22Rv1 (cell line): ENCODE data around the gene ABCA2.

Experiments used
- ZFX ChIP-seq: fragments of 450-650 bp; IDR thresholded peaks from 2 replicates; pipeline ENCODE4 v1.6.1; 2017; ENCODE audit warnings: antibody characterized with exemption, borderline replicate concordance
- TF ChIP-seq, protein P1 (sequence below): fragments of 450-650 bp; IDR thresholded peaks from 2 replicates; pipeline ENCODE4 v1.5.1; 2017; ENCODE audit warnings: mild to moderate bottlenecking

DNA sequence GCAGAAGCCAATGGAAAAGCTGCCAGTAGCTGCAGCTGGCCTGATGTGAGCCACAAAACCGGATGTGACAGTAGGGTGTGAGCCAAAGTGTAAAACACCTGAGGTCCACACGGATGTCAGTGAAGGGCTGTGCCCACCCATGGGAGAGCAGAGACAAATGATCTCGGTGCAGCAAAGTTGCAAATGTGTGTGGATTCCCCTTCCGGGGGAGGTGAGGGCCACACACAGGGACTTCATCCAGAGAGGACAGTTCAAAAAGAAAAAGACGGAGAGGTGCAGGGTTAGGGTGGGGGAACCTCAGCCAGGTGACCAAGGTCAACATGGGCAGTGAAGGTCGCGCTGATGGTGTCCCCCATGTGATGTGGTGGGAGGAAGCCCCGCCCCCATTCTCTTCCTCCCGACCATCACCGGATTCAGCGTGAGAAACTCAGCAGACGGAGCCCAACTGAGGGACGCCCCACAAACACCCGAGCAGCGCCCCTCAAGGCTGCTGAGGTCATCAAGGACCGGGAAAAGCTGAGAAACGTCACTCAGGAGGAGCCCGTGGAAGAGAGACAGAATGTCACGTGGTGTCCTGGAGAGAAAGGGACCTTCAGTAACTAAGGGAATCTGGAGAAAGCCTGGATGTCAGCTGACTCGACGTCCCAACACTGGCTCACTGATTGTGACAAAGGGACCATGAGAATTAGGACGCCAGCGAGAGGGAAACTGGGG is 62.1 kb downstream of the ABCA2 start:
- TF ChIP-seq, protein P1, sequence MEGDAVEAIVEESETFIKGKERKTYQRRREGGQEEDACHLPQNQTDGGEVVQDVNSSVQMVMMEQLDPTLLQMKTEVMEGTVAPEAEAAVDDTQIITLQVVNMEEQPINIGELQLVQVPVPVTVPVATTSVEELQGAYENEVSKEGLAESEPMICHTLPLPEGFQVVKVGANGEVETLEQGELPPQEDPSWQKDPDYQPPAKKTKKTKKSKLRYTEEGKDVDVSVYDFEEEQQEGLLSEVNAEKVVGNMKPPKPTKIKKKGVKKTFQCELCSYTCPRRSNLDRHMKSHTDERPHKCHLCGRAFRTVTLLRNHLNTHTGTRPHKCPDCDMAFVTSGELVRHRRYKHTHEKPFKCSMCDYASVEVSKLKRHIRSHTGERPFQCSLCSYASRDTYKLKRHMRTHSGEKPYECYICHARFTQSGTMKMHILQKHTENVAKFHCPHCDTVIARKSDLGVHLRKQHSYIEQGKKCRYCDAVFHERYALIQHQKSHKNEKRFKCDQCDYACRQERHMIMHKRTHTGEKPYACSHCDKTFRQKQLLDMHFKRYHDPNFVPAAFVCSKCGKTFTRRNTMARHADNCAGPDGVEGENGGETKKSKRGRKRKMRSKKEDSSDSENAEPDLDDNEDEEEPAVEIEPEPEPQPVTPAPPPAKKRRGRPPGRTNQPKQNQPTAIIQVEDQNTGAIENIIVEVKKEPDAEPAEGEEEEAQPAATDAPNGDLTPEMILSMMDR: no peak
- no peak for TF ChIP-seq ZFX
